DND-41 (cell line): ENCODE results near the gene IQCH.

Source experiments
- ATAC-seq: fragments of 200-7000 bp; cut with Tn5 transposase; 3 replicates; pipeline ENCODE4 v1.9.1; 2021; ENCODE audit warnings: low read depth; ENCODE audit not compliant: insufficient read depth
- DNase-seq: peaks from one replicate; pipeline ENCODE4 v3.0.0-alpha.2; 2020
- H2AFZ ChIP-seq: 2 replicates; pipeline ENCODE4 v1.6.0; 2012; ENCODE audit warnings: low read depth, low read length
- H3K27ac ChIP-seq: 2 replicates; pipeline ENCODE4 v1.5.1; 2012; ENCODE audit warnings: low read length, inconsistent platforms
- H3K27me3 ChIP-seq: fragments of 200-600 bp; sonication (generic); 2 replicates; pipeline ENCODE4 v1.6.0; 2012; ENCODE audit warnings: low read length, mild to moderate bottlenecking, inconsistent platforms; ENCODE audit not compliant: insufficient read depth, poor library complexity
- H3K36me3 ChIP-seq: 2 replicates; pipeline ENCODE4 v1.5.1; 2012; ENCODE audit warnings: low read length, inconsistent platforms; ENCODE audit not compliant: insufficient read depth
- H3K4me1 ChIP-seq: 2 replicates; pipeline ENCODE4 v1.5.1; 2012; ENCODE audit warnings: mild to moderate bottlenecking, low read length; ENCODE audit not compliant: insufficient read depth
- H3K4me2 ChIP-seq: 2 replicates; pipeline ENCODE4 v1.6.0; 2012; ENCODE audit warnings: mild to moderate bottlenecking, moderate library complexity, low read length, inconsistent platforms; ENCODE audit not compliant: insufficient read depth
- H3K4me3 ChIP-seq, 2 experiments: fragments of 200-600 bp in 1 of 2; shearing (Covaris generic) in 1 of 2; 2 replicates each; pipeline ENCODE4 v1.5.1; 2012 to 2016; ENCODE audit warnings: inconsistent platforms in 2 of 2, low read length in 2 of 2, mild to moderate bottlenecking in 2 of 2, low read depth in 1 of 2, moderate library complexity in 1 of 2
- H3K79me2 ChIP-seq: 2 replicates; pipeline ENCODE4 v1.6.0; 2012; ENCODE audit warnings: low read length, inconsistent platforms; ENCODE audit not compliant: insufficient read depth
- H3K9ac ChIP-seq: 2 replicates; pipeline ENCODE4 v1.6.0; 2012; ENCODE audit warnings: low read depth, mild to moderate bottlenecking, inconsistent platforms, low read length, moderate library complexity
- H3K9me3 ChIP-seq: 2 replicates; pipeline ENCODE4 v1.5.1; 2012; ENCODE audit warnings: low read length, moderate library complexity, mild to moderate bottlenecking, inconsistent platforms; ENCODE audit not compliant: insufficient read depth, severe bottlenecking
- H4K20me1 ChIP-seq: 2 replicates; pipeline ENCODE4 v1.6.0; 2012; ENCODE audit warnings: low read length; ENCODE audit not compliant: insufficient read depth
- EZH2 ChIP-seq: IDR thresholded peaks from 3 replicates; pipeline ENCODE4 v1.6.1; 2012; ENCODE audit warnings: borderline replicate concordance, low read depth, mild to moderate bottlenecking, moderate library complexity, low read length, inconsistent platforms; ENCODE audit not compliant: severe bottlenecking
- TF ChIP-seq, protein P1 (sequence below): IDR thresholded peaks from 2 replicates; pipeline ENCODE4 v1.5.1; 2012; ENCODE audit warnings: borderline replicate concordance, low read length, moderate library complexity, mild to moderate bottlenecking; ENCODE audit not compliant: poor library complexity, severe bottlenecking; ENCODE audit errors: extremely low read depth

The IQCH gene

DNA sequence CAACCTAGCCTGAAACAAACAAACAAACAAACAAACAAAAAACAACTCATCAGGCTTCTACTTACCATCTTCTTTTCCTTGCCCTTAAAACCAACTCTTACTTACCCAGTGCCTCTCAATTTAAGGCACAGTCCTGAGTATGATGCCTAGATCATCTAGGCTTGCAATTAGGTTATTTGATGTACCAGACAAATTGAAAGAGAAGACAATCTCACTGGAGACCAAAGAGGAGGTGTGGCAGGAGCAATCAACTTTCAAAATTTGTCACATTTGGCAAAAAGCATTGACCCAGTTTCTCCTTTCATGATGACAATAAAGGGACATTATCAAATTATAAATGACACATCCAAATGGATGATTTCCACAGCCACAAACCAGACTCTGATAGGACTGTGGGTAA is 36.2 kb upstream of the IQCH start:
- Histone ChIP-seq H3K4me3 (no peak overlapping the region), H3K27me3 (no peaks in the 10 kb centered on the region), H3K9me3 (no peaks in the 10 kb centered on the region), H3K9ac (no peak overlapping the region), H4K20me1 (no peaks in the 10 kb centered on the region), H3K36me3 (peaks cover 5% of the 10 kb centered on the region; the same call in 1 of the 2 replicates), H2AFZ (no peak overlapping the region), H3K4me2 (no peak overlapping the region), H3K27ac (no peak overlapping the region), H3K79me2 (no peaks in the 10 kb centered on the region), H3K4me1 (no peaks in the 10 kb centered on the region)
- no peak for ATAC-seq
- TF ChIP-seq, protein P1, sequence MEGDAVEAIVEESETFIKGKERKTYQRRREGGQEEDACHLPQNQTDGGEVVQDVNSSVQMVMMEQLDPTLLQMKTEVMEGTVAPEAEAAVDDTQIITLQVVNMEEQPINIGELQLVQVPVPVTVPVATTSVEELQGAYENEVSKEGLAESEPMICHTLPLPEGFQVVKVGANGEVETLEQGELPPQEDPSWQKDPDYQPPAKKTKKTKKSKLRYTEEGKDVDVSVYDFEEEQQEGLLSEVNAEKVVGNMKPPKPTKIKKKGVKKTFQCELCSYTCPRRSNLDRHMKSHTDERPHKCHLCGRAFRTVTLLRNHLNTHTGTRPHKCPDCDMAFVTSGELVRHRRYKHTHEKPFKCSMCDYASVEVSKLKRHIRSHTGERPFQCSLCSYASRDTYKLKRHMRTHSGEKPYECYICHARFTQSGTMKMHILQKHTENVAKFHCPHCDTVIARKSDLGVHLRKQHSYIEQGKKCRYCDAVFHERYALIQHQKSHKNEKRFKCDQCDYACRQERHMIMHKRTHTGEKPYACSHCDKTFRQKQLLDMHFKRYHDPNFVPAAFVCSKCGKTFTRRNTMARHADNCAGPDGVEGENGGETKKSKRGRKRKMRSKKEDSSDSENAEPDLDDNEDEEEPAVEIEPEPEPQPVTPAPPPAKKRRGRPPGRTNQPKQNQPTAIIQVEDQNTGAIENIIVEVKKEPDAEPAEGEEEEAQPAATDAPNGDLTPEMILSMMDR = no peak
- TF ChIP-seq EZH2 = no peak
- DNase-seq = no peak

DNA sequence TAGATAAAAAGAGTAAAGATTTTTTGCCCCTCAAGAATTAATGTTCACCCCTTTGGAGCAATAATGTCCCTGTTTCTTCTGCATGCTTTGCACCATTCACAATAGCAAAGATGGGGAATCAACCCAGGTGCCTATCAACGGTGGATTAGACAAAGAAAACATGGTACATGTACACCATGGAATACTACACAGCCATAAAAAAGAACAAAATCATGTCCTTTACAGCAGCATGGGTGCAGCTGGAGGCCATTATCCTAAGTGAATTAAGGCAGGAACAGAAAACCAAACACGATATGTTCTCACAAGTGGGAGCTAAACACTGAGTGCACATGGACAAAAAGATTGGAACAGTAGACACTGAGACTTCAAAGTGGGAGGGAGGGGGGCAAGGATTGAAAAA is 35.3 kb upstream of the IQCH start:
- Histone ChIP-seq H2AFZ (no peak overlapping the region), H3K4me2 (no peak overlapping the region), H3K4me3 (no peak overlapping the region), H3K79me2 (no peaks in the 10 kb centered on the region), H4K20me1 (no peaks in the 10 kb centered on the region), H3K27ac (no peak overlapping the region), H3K9ac (no peak overlapping the region), H3K27me3 (no peaks in the 10 kb centered on the region), H3K36me3 (peaks cover 5% of the 10 kb centered on the region; the same call in 1 of the 2 replicates), H3K4me1 (no peaks in the 10 kb centered on the region), H3K9me3 (no peaks in the 10 kb centered on the region)
- TF ChIP-seq, protein P1 = no peak
- TF ChIP-seq EZH2 = no peak
- ATAC-seq (no peak), DNase-seq (no peak)

DNA sequence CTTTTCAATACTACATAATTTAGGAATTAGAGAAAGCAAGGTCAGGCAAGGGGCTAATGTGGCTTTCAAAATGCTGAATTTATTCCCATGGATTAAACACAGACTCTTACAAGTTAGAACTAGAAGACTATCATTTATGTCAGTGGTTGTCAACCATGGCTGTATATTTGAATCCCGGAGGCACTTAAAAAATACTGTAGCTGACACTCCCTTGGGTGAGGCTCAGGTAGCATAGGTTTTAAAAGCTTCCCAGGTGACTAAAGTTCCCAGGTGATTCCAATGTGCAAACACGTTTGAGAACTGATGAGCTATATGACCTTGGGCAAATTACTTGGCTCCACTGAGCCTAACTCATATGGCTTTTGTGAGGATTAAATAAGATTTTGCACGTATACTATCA is 29.7 kb upstream of the IQCH start:
- H3K4me2 ChIP-seq = no peak overlapping the region
- H4K20me1 ChIP-seq = no peaks in the 10 kb centered on the region
- DNase-seq (no peak), ATAC-seq (no peak)
- no peaks in the 10 kb centered on the region for H3K79me2 ChIP-seq
- no peaks in the 10 kb centered on the region for H3K9me3 ChIP-seq
- TF ChIP-seq EZH2 = no peak
- TF ChIP-seq, protein P1 = no peak
- H3K4me3 ChIP-seq = no peak overlapping the region
- no peak overlapping the region for H3K9ac ChIP-seq
- H3K4me1 ChIP-seq = peaks cover 5% of the 10 kb centered on the region; the same call in 1 of the 2 replicates
- H2AFZ ChIP-seq = no peak overlapping the region
- H3K27ac ChIP-seq = no peak overlapping the region
- no peaks in the 10 kb centered on the region for H3K27me3 ChIP-seq
- peaks cover 13% of the 10 kb centered on the region; the same call in 1 of the 2 replicates for H3K36me3 ChIP-seq

DNA sequence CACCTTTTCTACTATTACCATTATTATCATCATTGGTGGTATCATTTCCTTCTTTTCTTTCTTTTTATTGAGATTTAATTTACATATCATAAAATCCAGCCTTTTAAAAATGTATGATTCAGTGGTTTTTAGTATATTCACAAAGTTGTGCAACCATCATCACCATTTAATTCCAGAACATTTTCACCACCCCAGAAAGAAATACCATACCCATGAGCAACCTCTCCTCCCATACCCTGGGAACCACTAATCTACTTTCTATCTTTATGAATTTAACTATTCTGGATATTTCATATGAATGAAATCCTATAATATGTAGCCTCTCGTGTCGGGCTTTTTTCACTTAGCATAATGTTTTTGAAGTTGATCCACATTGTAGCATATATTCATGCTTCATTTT is 29.2 kb upstream of the IQCH start:
- TF ChIP-seq EZH2 = no peak
- TF ChIP-seq, protein P1 = no peak
- no peaks in the 10 kb centered on the region for H3K79me2 ChIP-seq
- H4K20me1 ChIP-seq = no peaks in the 10 kb centered on the region
- H3K4me2 ChIP-seq = no peak overlapping the region
- H3K36me3 ChIP-seq = peaks cover 17% of the 10 kb centered on the region; the same call in 1 of the 2 replicates
- H3K27ac ChIP-seq = no peak overlapping the region
- H3K27me3 ChIP-seq = no peaks in the 10 kb centered on the region
- peaks cover 5% of the 10 kb centered on the region; the same call in 1 of the 2 replicates for H3K4me1 ChIP-seq
- no peak for DNase-seq
- ATAC-seq = no peak
- H3K9ac ChIP-seq = no peak overlapping the region
- H3K9me3 ChIP-seq = no peaks in the 10 kb centered on the region
- H2AFZ ChIP-seq = no peak overlapping the region
- no peak overlapping the region for H3K4me3 ChIP-seq
